Measurements from ENCODE around the gene SH3RF1. TPM values are rescaled to one million over a fixed set of nuclear protein-coding genes. Genes with fewer than 3 reads are reported as not detected.

SH3RF1 gene
- total and polyA plus RNA-seq, 2 of the 8 experiments (the other 6 are each of a cell fraction or from before 2014, with no cell fraction given) = 6.9 to 15.1 TPM

GRCh38 chr4:169128902-169129301 is 141.9 kb downstream of the SH3RF1 start:
- H2BK5ac ChIP-seq (ENCODE audit: low read depth, low read length) = no peak overlapping the region
- no peak overlapping the region for H3K4me3 ChIP-seq (ENCODE audit: extremely low read depth in 1 of 4, insufficient read depth in 2 of 4, low read depth in 3 of 4, low read length in 4 of 4)
- no peak overlapping the region for H2AK5ac ChIP-seq (ENCODE audit: low read depth, low read length)
- DNase-seq (ENCODE audit: low read depth in 1 of 2, low spot score in 2 of 2) = no peak
- H3K4me1 ChIP-seq (replicated peaks in 1 of 4; ENCODE audit: control insufficient read depth in 3 of 4, insufficient read depth in 4 of 4, low read length in 3 of 4) = no peaks in the 10 kb centered on the region
- no peak overlapping the region for H4K5ac ChIP-seq (ENCODE audit: insufficient read length, low read depth, low read length)
- H4K8ac ChIP-seq (ENCODE audit: extremely low read depth, insufficient read depth, low read length) = no peak overlapping the region
- no peak overlapping the region for H3K27ac ChIP-seq (ENCODE audit: low read depth, low read length)
- H3K18ac ChIP-seq (ENCODE audit: extremely low read depth, low read length) = no peak overlapping the region
- TF ChIP-seq FOSL1 (IDR thresholded peaks at IDR 0.05; ENCODE audit: insufficient read depth, low read depth, low read length) = no peak
- no peak for TF ChIP-seq SP4 (IDR thresholded peaks at IDR 0.05; ENCODE audit: low read length)
- H3K9ac ChIP-seq (replicated peaks in 1 of 4; ENCODE audit: extremely low read depth in 1 of 4, low read depth in 3 of 4, low read length in 3 of 4) = no peak overlapping the region
- ChIA-PET POLR2A (ENCODE audit: partially characterized antibody) (interaction anchor here (1.6 kb wide), 1 partner anchor 9 kb away, joined by 4 read pairs; no protein-coding TSS in a partner anchor), CTCF (ENCODE audit: partially characterized antibody) (interaction anchor here (1.0 to 2.5 kb wide), 3 partner anchors 12 to 109 kb away, joined by 3 to 7 read pairs (median 3); no protein-coding TSS in a partner anchor)
- H3K4me2 ChIP-seq (ENCODE audit: insufficient read depth in 1 of 2, low read depth in 2 of 2, low read length in 2 of 2) = no peak overlapping the region
- no peaks in the 10 kb centered on the region for H3K79me1 ChIP-seq (ENCODE audit: low read depth, low read length)
- peaks cover 0 to 11% (median 4%) of the 10 kb centered on the region in 4 experiments; a peak in 6 of 8 replicates for H3K36me3 ChIP-seq (ENCODE audit: control insufficient read depth in 2 of 4, insufficient read depth in 4 of 4, low read length in 3 of 4)
- H3K14ac ChIP-seq (ENCODE audit: insufficient read length) = no peak overlapping the region
- H2BK12ac ChIP-seq (ENCODE audit: low read depth, low read length) = no peak overlapping the region
- H2AFZ ChIP-seq (ENCODE audit: low read length) = no peak overlapping the region
- no peaks in the 10 kb centered on the region for H3K23me2 ChIP-seq (ENCODE audit: low read depth, low read length)
- FAIRE-seq = no peak
- no peaks in the 10 kb centered on the region for H3K79me2 ChIP-seq (ENCODE audit: control insufficient read depth in 1 of 2, insufficient read depth in 2 of 2, low read length in 2 of 2)
- no peak overlapping the region for H2BK15ac ChIP-seq (ENCODE audit: low read length)
- H3K56ac ChIP-seq (replicated peaks; ENCODE audit: insufficient read length, low read depth, low read length) = no peak overlapping the region
- 85% methylated on average over 3 of the region's 3 CpGs; no CpG with 5 or more reads in 1 of the 2 experiments for WGBS, 2 experiments (ENCODE audit: extremely low coverage in 1 of 2, insufficient coverage in 1 of 2, insufficient read length in 1 of 2, insufficient replicate concordance in 2 of 2, low coverage in 1 of 2, low lambda C conversion rate in 2 of 2, missing lambda C conversion rate in 1 of 2)
- H4K91ac ChIP-seq (replicated peaks; ENCODE audit: insufficient read length, low read length) = no peak overlapping the region
- H3K4ac ChIP-seq (replicated peaks; ENCODE audit: insufficient read length, low read depth, low read length) = no peak overlapping the region
- no peaks in the 10 kb centered on the region for H3K27me3 ChIP-seq (replicated peaks in 1 of 4; ENCODE audit: control insufficient read depth in 3 of 4, extremely low read depth in 1 of 4, insufficient read depth in 3 of 4, low read length in 3 of 4)
- H4K20me1 ChIP-seq (replicated peaks in 1 of 2; ENCODE audit: control insufficient read depth in 1 of 2, insufficient read depth in 2 of 2, low read length in 2 of 2) = no peaks in the 10 kb centered on the region
- H3K23ac ChIP-seq (ENCODE audit: insufficient read length) = no peak overlapping the region
- H2BK120ac ChIP-seq (replicated peaks; ENCODE audit: low read depth, low read length) = no peak overlapping the region
- H3K9me3 ChIP-seq (ENCODE audit: insufficient read depth in 2 of 2, low read depth in 1 of 2, low read length in 1 of 2) = no peaks in the 10 kb centered on the region
- H2BK20ac ChIP-seq (ENCODE audit: low read length) = no peak overlapping the region
